ENCODE results near the gene MSMB. TPM values are rescaled to one million over a fixed set of nuclear protein-coding genes. Genes with fewer than 3 reads are reported as not detected.
"Not testable (repeated sequence)": the region's sequence is repeated elsewhere in the genome, so short reads cannot be mapped to it uniquely, and the experiment has no call there.

Gene MSMB
- total and polyA plus RNA-seq, 5 donors from 2014 or later: not detected

- H3K4me1 ChIP-seq (ENCODE audit: control insufficient read depth, insufficient read depth, low read length, poor library complexity, severe bottlenecking): no peaks in the 10 kb centered on the region
- no peak overlapping the region for H3K4me3 Mint-ChIP-seq
- H3K27ac ChIP-seq (ENCODE audit: insufficient read depth, low read length, poor library complexity, severe bottlenecking): no peak overlapping the region
- DNase-seq (no peak), ATAC-seq (ENCODE audit: low read depth in 2 of 2) (no peak)
- H3K27ac Mint-ChIP-seq: peak overlapping the region in 1 of 3 donors; percentile 14
- H3K27me3 ChIP-seq (ENCODE audit: control insufficient read depth, insufficient read depth, low read length): no peaks in the 10 kb centered on the region
- no peaks in the 10 kb centered on the region for H3K27me3 Mint-ChIP-seq
- peaks cover 0 to 3% (median 0%) of the 10 kb centered on the region in 7 donors for H3K9me3 Mint-ChIP-seq
- peaks cover 73% of the 10 kb centered on the region for H3K36me3 ChIP-seq (ENCODE audit: control insufficient read depth, insufficient read depth, low read length)
- H3K4me1 Mint-ChIP-seq: peaks cover 0 to 7% (median 3%) of the 10 kb centered on the region in 4 donors
- H3K36me3 Mint-ChIP-seq: peaks cover 50% of the 10 kb centered on the region
- H3K9me3 ChIP-seq (ENCODE audit: control insufficient read depth in 2 of 2, low read length in 2 of 2): no peaks in the 10 kb centered on the region
- no peak overlapping the region for H3K4me3 ChIP-seq (ENCODE audit: low read depth, low read length)
Measured at GRCh38 chr10:46001187-46001756, 44.8 kb downstream of the MSMB start.

DNA sequence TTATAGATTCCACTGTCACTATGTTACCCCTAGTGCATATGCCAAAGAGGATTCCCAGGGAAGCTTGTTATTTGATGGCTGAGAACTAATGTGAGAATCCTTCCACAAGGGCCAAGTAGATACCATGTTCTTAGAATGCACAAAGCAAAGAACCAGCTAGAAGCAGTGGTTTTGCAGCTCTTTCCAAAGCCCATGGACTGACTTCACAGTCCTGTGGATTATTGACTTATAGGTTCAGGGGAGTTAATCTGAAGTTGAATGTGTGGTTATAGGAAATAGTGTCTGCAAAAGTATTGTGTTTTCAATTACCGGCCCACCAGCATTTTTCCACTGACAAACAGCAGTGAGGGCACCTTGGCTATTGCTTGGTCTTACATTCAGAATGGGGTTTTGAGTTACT, 45.5 kb downstream of the MSMB start:
- H3K27ac ChIP-seq (ENCODE audit: insufficient read depth, low read length, poor library complexity, severe bottlenecking): no peak overlapping the region
- peaks cover 0 to 3% (median 0%) of the 10 kb centered on the region in 7 donors for H3K9me3 Mint-ChIP-seq
- peaks cover 0 to 7% (median 3%) of the 10 kb centered on the region in 4 donors for H3K4me1 Mint-ChIP-seq
- H3K4me1 ChIP-seq (ENCODE audit: control insufficient read depth, insufficient read depth, low read length, poor library complexity, severe bottlenecking): no peaks in the 10 kb centered on the region
- no peaks in the 10 kb centered on the region for H3K9me3 ChIP-seq (ENCODE audit: control insufficient read depth in 2 of 2, low read length in 2 of 2)
- H3K36me3 ChIP-seq (ENCODE audit: control insufficient read depth, insufficient read depth, low read length): peaks cover 66% of the 10 kb centered on the region
- H3K27me3 ChIP-seq (ENCODE audit: control insufficient read depth, insufficient read depth, low read length): no peaks in the 10 kb centered on the region
- no peaks in the 10 kb centered on the region for H3K27me3 Mint-ChIP-seq
- no peak for ATAC-seq (ENCODE audit: low read depth in 2 of 2)
- H3K4me3 Mint-ChIP-seq: no peak overlapping the region
- H3K36me3 Mint-ChIP-seq: peaks cover 48% of the 10 kb centered on the region
- H3K4me3 ChIP-seq (ENCODE audit: low read depth, low read length): no peak overlapping the region
- H3K27ac Mint-ChIP-seq: no peak overlapping the region
- no peak for DNase-seq

DNA sequence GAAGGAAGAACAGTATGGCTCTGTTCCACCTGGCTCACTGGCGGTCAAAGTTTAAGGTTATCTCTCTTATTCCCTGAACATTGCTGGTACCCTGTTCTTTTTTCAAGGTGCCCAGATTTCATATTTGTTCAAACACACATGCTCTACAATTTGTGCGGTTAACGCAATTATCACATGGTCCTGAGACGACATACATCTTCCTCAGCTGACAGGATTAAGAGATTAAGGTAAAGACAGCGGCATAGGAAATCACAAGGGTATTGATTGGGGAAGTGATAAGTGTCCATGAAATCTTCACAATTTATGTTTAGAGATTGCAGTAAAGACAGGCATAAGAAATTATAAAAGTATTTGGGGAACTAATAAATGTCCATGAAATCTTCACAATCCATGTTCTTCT, 46.1 kb downstream of the MSMB start:
- not testable (repeated sequence) for DNase-seq; H3K4me3 Mint-ChIP-seq; H3K4me1 ChIP-seq (ENCODE audit: control insufficient read depth, insufficient read depth, low read length, poor library complexity, severe bottlenecking); H3K27ac ChIP-seq (ENCODE audit: insufficient read depth, low read length, poor library complexity, severe bottlenecking); H3K27me3 ChIP-seq (ENCODE audit: control insufficient read depth, insufficient read depth, low read length); H3K27me3 Mint-ChIP-seq; H3K4me1 Mint-ChIP-seq; H3K4me3 ChIP-seq (ENCODE audit: low read depth, low read length); ATAC-seq (ENCODE audit: low read depth in 2 of 2); H3K9me3 Mint-ChIP-seq; H3K9me3 ChIP-seq (ENCODE audit: control insufficient read depth in 2 of 2, low read length in 2 of 2)
- H3K36me3 ChIP-seq (ENCODE audit: control insufficient read depth, insufficient read depth, low read length): peaks cover 60% of the 10 kb centered on the region
- peaks cover 48% of the 10 kb centered on the region for H3K36me3 Mint-ChIP-seq
- H3K27ac Mint-ChIP-seq: peak overlapping the region in 1 of 3 donors; percentile 16

- no peak overlapping the region for H3K4me3 ChIP-seq (ENCODE audit: low read depth, low read length)
- Mint-ChIP-seq H3K27ac (no peak overlapping the region), H3K36me3 (peaks cover 50% of the 10 kb centered on the region), H3K4me3 (no peak overlapping the region), H3K9me3 (peaks cover 0 to 3% (median 0%) of the 10 kb centered on the region in 7 donors), H3K27me3 (no peaks in the 10 kb centered on the region), H3K4me1 (peaks cover 0 to 7% (median 5%) of the 10 kb centered on the region in 4 donors)
- peaks cover 49% of the 10 kb centered on the region for H3K36me3 ChIP-seq (ENCODE audit: control insufficient read depth, insufficient read depth, low read length)
- H3K27me3 ChIP-seq (ENCODE audit: control insufficient read depth, insufficient read depth, low read length): no peaks in the 10 kb centered on the region
- H3K9me3 ChIP-seq (ENCODE audit: control insufficient read depth in 2 of 2, low read length in 2 of 2): no peaks in the 10 kb centered on the region
- no peak overlapping the region for H3K27ac ChIP-seq (ENCODE audit: insufficient read depth, low read length, poor library complexity, severe bottlenecking)
- no peak for DNase-seq
- H3K4me1 ChIP-seq (ENCODE audit: control insufficient read depth, insufficient read depth, low read length, poor library complexity, severe bottlenecking): no peaks in the 10 kb centered on the region
- no peak for ATAC-seq (ENCODE audit: low read depth in 2 of 2)
Measured at GRCh38 chr10:45997994-45998763, 47.9 kb downstream of the MSMB start.

GRCh38 chr10:45997557-45997956, 48.5 kb downstream of the MSMB start:
- Histone ChIP-seq H3K4me3 (ENCODE audit: low read depth, low read length) (no peak overlapping the region), H3K27me3 (ENCODE audit: control insufficient read depth, insufficient read depth, low read length) (no peaks in the 10 kb centered on the region), H3K4me1 (ENCODE audit: control insufficient read depth, insufficient read depth, low read length, poor library complexity, severe bottlenecking) (no peaks in the 10 kb centered on the region), H3K27ac (ENCODE audit: insufficient read depth, low read length, poor library complexity, severe bottlenecking) (no peak overlapping the region), H3K36me3 (ENCODE audit: control insufficient read depth, insufficient read depth, low read length) (peaks cover 46% of the 10 kb centered on the region), H3K9me3 (ENCODE audit: control insufficient read depth in 2 of 2, low read length in 2 of 2) (no peaks in the 10 kb centered on the region)
- Mint-ChIP-seq H3K9me3 (peaks cover 0 to 3% (median 0%) of the 10 kb centered on the region in 7 donors), H3K27me3 (no peaks in the 10 kb centered on the region), H3K27ac (peak overlapping the region in 1 of 3 donors; percentile 47), H3K4me1 (peaks cover 0 to 7% (median 5%) of the 10 kb centered on the region in 4 donors), H3K36me3 (peaks cover 49% of the 10 kb centered on the region), H3K4me3 (no peak overlapping the region)
- ATAC-seq (ENCODE audit: low read depth in 2 of 2): no peak
- no peak for DNase-seq

DNA sequence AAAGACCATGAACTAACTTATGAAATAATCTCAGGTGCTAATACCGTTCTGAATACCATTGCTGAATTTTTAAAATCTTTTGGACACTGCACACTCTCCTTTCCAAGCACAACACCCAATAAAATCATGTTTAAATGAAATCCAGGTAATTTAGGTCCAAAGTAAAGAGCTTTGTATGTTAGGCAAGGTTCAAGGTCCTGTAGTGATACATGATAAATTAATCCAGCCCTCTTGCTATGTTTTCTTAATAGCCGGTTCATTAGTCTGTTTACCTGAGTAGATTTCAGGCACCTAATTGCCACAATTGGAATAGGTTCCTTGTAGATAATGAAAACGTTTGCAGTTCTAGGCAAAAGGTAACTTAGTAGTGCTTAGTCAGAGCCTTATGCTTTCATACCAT, 60.5 kb downstream of the MSMB start:
- H3K4me3 Mint-ChIP-seq; H3K27me3 ChIP-seq (ENCODE audit: control insufficient read depth, insufficient read depth, low read length); H3K27ac Mint-ChIP-seq; H3K4me1 Mint-ChIP-seq; H3K36me3 Mint-ChIP-seq; H3K9me3 Mint-ChIP-seq; DNase-seq; ATAC-seq (ENCODE audit: low read depth in 2 of 2); H3K27me3 Mint-ChIP-seq; H3K9me3 ChIP-seq (ENCODE audit: control insufficient read depth in 2 of 2, low read length in 2 of 2); H3K4me3 ChIP-seq (ENCODE audit: low read depth, low read length); H3K27ac ChIP-seq (ENCODE audit: insufficient read depth, low read length, poor library complexity, severe bottlenecking); H3K4me1 ChIP-seq (ENCODE audit: control insufficient read depth, insufficient read depth, low read length, poor library complexity, severe bottlenecking): not testable (repeated sequence)
- peaks cover 13% of the 10 kb centered on the region for H3K36me3 ChIP-seq (ENCODE audit: control insufficient read depth, insufficient read depth, low read length)

GRCh38 chr10:45984473-45984872, 61.6 kb downstream of the MSMB start:
- not testable (repeated sequence) for H3K36me3 ChIP-seq (ENCODE audit: control insufficient read depth, insufficient read depth, low read length); H3K27me3 ChIP-seq (ENCODE audit: control insufficient read depth, insufficient read depth, low read length); H3K4me1 Mint-ChIP-seq; H3K27ac Mint-ChIP-seq; H3K27ac ChIP-seq (ENCODE audit: insufficient read depth, low read length, poor library complexity, severe bottlenecking); H3K9me3 ChIP-seq (ENCODE audit: control insufficient read depth in 2 of 2, low read length in 2 of 2); H3K4me1 ChIP-seq (ENCODE audit: control insufficient read depth, insufficient read depth, low read length, poor library complexity, severe bottlenecking); DNase-seq; H3K36me3 Mint-ChIP-seq; H3K4me3 Mint-ChIP-seq; H3K27me3 Mint-ChIP-seq; ATAC-seq (ENCODE audit: low read depth in 2 of 2); H3K4me3 ChIP-seq (ENCODE audit: low read depth, low read length); H3K9me3 Mint-ChIP-seq

All from CD4-positive, CD25-positive, alpha-beta regulatory T cell (primary cell).